PC-9 (cell line): Measurements from ENCODE around the gene SETD5.

ENCODE experiments used
- EZH2 ChIP-seq: fragments of 200-600 bp; sonication (generic); IDR thresholded peaks from 2 replicates; pipeline ENCODE4 v1.8.0; 2017; ENCODE audit warnings: antibody characterized with exemption, low read depth
- TF ChIP-seq, protein P1 (sequence below): fragments of 200-600 bp; sonication (generic); conservative IDR thresholded peaks from 2 replicates; pipeline ENCODE4 v1.6.1; 2017; ENCODE audit warnings: mixed run types, antibody characterized with exemption, mild to moderate bottlenecking, moderate library complexity

- TF ChIP-seq, protein P1, sequence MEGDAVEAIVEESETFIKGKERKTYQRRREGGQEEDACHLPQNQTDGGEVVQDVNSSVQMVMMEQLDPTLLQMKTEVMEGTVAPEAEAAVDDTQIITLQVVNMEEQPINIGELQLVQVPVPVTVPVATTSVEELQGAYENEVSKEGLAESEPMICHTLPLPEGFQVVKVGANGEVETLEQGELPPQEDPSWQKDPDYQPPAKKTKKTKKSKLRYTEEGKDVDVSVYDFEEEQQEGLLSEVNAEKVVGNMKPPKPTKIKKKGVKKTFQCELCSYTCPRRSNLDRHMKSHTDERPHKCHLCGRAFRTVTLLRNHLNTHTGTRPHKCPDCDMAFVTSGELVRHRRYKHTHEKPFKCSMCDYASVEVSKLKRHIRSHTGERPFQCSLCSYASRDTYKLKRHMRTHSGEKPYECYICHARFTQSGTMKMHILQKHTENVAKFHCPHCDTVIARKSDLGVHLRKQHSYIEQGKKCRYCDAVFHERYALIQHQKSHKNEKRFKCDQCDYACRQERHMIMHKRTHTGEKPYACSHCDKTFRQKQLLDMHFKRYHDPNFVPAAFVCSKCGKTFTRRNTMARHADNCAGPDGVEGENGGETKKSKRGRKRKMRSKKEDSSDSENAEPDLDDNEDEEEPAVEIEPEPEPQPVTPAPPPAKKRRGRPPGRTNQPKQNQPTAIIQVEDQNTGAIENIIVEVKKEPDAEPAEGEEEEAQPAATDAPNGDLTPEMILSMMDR, result no peak
- no peak for TF ChIP-seq EZH2
These were observed 2.3 kb downstream of the SETD5 start for GRCh38 chr3:9399746-9400145.
